ENCODE data around the gene CEP57.
"Not testable (repeated sequence)": the region's sequence is repeated elsewhere in the genome, so short reads cannot be mapped to it uniquely, and the experiment has no call there.

CEP57 gene

GRCh38 chr11:95795627-95796295, 5.5 kb downstream of the CEP57 start:
- FAIRE-seq (no peak), DNase-seq (ENCODE audit: insufficient read length, low spot score) (no peak)

- FAIRE-seq: no peak
- no peak for DNase-seq (ENCODE audit: insufficient read length, low spot score)
Measured at GRCh38 chr11:95796501-95796900, 6.2 kb downstream of the CEP57 start.

GRCh38 chr11:95799546-95799945, 9.2 kb downstream of the CEP57 start:
- DNase-seq (ENCODE audit: insufficient read length, low spot score) (no peak), FAIRE-seq (no peak)

- DNase-seq (ENCODE audit: insufficient read length, low spot score) (no peak), FAIRE-seq (no peak)
Measured at GRCh38 chr11:95800438-95800837, 10.1 kb downstream of the CEP57 start.

- DNase-seq (ENCODE audit: insufficient read length, low spot score) (no peak), FAIRE-seq (no peak)
Measured at GRCh38 chr11:95802806-95803205, 12.5 kb downstream of the CEP57 start.

GRCh38 chr11:95803973-95804372, 13.7 kb downstream of the CEP57 start:
- FAIRE-seq (no peak), DNase-seq (ENCODE audit: insufficient read length, low spot score) (no peak)

- FAIRE-seq (no peak), DNase-seq (ENCODE audit: insufficient read length, low spot score) (no peak)
Measured at GRCh38 chr11:95805869-95806268, 15.6 kb downstream of the CEP57 start.

- DNase-seq (ENCODE audit: insufficient read length, low spot score); FAIRE-seq: not testable (repeated sequence)
Measured at GRCh38 chr11:95806464-95806863, 16.2 kb downstream of the CEP57 start.

- not testable (repeated sequence) for FAIRE-seq; DNase-seq (ENCODE audit: insufficient read length, low spot score)
Measured at GRCh38 chr11:95811052-95811451, 20.8 kb downstream of the CEP57 start.

GRCh38 chr11:95816037-95816436, 25.7 kb downstream of the CEP57 start:
- FAIRE-seq (no peak), DNase-seq (ENCODE audit: insufficient read length, low spot score) (no peak)

- no peak for DNase-seq (ENCODE audit: insufficient read length, low spot score)
- FAIRE-seq: no peak
Measured at GRCh38 chr11:95821640-95822039, 31.3 kb downstream of the CEP57 start.

- FAIRE-seq: no peak
- DNase-seq (ENCODE audit: insufficient read length, low spot score): no peak
Measured at GRCh38 chr11:95827696-95828095, 37.4 kb downstream of the CEP57 start.

- DNase-seq (ENCODE audit: insufficient read length, low spot score): no peak
- peak; percentile 9 for FAIRE-seq
Measured at GRCh38 chr11:95829580-95830259, 39.4 kb downstream of the CEP57 start.

- no peak for FAIRE-seq
- peak; percentile 7 for DNase-seq (ENCODE audit: insufficient read length, low spot score)
Measured at GRCh38 chr11:95831198-95831883, 41.0 kb downstream of the CEP57 start.

GRCh38 chr11:95832763-95833162, 42.5 kb downstream of the CEP57 start:
- FAIRE-seq (peak; percentile 92), DNase-seq (ENCODE audit: insufficient read length, low spot score) (no peak)

- FAIRE-seq (no peak), DNase-seq (ENCODE audit: insufficient read length, low spot score) (no peak)
Measured at GRCh38 chr11:95833378-95833777, 43.1 kb downstream of the CEP57 start.

GRCh38 chr11:95835351-95835750, 45.1 kb downstream of the CEP57 start:
- FAIRE-seq (no peak), DNase-seq (ENCODE audit: insufficient read length, low spot score) (no peak)

- peak; percentile 65 for DNase-seq (ENCODE audit: insufficient read length, low spot score)
- peak; percentile 58 for FAIRE-seq
Measured at GRCh38 chr11:95835768-95836488, 45.6 kb downstream of the CEP57 start.

- FAIRE-seq: no peak
- DNase-seq (ENCODE audit: insufficient read length, low spot score): no peak
Measured at GRCh38 chr11:95845167-95845566, 54.9 kb downstream of the CEP57 start.

GRCh38 chr11:95849087-95849825, 59.0 kb downstream of the CEP57 start:
- peak; percentile 48 for FAIRE-seq
- DNase-seq (ENCODE audit: insufficient read length, low spot score): peak; percentile 75
